Upper lobe of left lung (tissue), 4 donors: Measurements from ENCODE around the gene DNAJC5G.

Source experiments
- POLR2A ChIP-seq, 4 donors: fragments of 450-650 bp; IDR thresholded peaks; one replicate each; pipeline ENCODE4 v1.5.1; 2016 to 2017; ENCODE audit warnings: antibody characterized with exemption in 4 of 4, mild to moderate bottlenecking in 2 of 4
- POLR2AphosphoS5 ChIP-seq, 2 donors: sonication (generic); formaldehyde crosslinking; IDR thresholded peaks; one replicate each; pipeline ENCODE4 v1.5.1; 2017; ENCODE audit warnings: antibody characterized with exemption in 2 of 2
- TF ChIP-seq, protein P1 (sequence below), 6 experiments: fragments of 450-650 bp in 4 of 6; fragments of 200-600 bp in 2 of 6; sonication (generic) in 2 of 6; IDR thresholded peaks; one replicate each; pipeline ENCODE4 v1.5.1; 2016 to 2019; ENCODE audit warnings: antibody characterized with exemption in 6 of 6

DNA sequence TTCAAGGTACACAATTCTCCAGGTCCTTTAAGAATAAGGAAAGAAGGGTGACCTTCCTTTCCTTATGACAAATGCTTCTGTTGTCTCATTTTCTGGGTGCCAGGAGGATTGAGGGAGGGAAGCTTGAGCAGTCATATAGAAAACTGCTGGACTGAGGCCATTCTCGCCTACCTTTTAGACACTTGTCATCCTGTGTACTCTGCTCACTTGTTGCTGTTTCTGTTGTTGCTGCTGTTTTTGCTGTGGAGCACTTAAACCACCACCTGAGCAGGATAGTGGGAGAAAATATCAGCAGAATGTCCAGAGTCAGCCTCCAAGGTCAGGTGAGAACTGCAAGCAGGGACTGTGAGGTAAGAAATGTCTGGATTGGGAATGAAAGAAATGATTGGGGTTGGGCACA is 2.8 kb downstream of the DNAJC5G start:
- TF ChIP-seq, protein P1, sequence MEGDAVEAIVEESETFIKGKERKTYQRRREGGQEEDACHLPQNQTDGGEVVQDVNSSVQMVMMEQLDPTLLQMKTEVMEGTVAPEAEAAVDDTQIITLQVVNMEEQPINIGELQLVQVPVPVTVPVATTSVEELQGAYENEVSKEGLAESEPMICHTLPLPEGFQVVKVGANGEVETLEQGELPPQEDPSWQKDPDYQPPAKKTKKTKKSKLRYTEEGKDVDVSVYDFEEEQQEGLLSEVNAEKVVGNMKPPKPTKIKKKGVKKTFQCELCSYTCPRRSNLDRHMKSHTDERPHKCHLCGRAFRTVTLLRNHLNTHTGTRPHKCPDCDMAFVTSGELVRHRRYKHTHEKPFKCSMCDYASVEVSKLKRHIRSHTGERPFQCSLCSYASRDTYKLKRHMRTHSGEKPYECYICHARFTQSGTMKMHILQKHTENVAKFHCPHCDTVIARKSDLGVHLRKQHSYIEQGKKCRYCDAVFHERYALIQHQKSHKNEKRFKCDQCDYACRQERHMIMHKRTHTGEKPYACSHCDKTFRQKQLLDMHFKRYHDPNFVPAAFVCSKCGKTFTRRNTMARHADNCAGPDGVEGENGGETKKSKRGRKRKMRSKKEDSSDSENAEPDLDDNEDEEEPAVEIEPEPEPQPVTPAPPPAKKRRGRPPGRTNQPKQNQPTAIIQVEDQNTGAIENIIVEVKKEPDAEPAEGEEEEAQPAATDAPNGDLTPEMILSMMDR (IDR thresholded peaks at IDR 0.05) = no peak
- TF ChIP-seq POLR2AphosphoS5 (IDR thresholded peaks at IDR 0.05) (no peak), POLR2A (IDR thresholded peaks at IDR 0.05) (no peak)
